ENCODE results near the gene KCP.

- TF ChIP-seq POLR2A (IDR thresholded peaks at IDR 0.05; ENCODE audit: low read depth, low read length) (no peak), TAF1 (IDR thresholded peaks at IDR 0.05; ENCODE audit: borderline replicate concordance, low read depth, low read length) (no peak)
These were observed 55.0 kb downstream of the KCP start for GRCh38 chr7:128855559-128855958.

All from GM12892 (cell line).